RWPE2 (cell line): ENCODE measurements around the gene TBX6.

Source experiments
- ATAC-seq: fragments of 200-7000 bp; cut with Tn5 transposase; 3 replicates; pipeline ENCODE4 v1.9.1; 2021; ENCODE audit warnings: low read depth
- DNase-seq: peaks from one replicate; pipeline ENCODE4 v3.0.0-alpha.2; 2020; ENCODE audit warnings: low spot score
- H3K27ac ChIP-seq: fragments of 450-650 bp; 2 replicates; pipeline ENCODE4 v1.5.1; 2017; ENCODE audit warnings: mild to moderate bottlenecking; ENCODE audit not compliant: poor library complexity, severe bottlenecking
- H3K27me3 ChIP-seq: fragments of 250-450 bp; sonication (Bioruptor Pico); 2 replicates; pipeline ENCODE4 v1.5.1; 2021; ENCODE audit warnings: mild to moderate bottlenecking, moderate library complexity; ENCODE audit not compliant: insufficient read depth, poor library complexity, severe bottlenecking
- H3K36me3 ChIP-seq: fragments of 250-450 bp; sonication (Bioruptor Pico); 2 replicates; pipeline ENCODE4 v1.5.1; 2020; ENCODE audit warnings: low read depth, mild to moderate bottlenecking, moderate library complexity
- H3K4me1 ChIP-seq: fragments of 250-450 bp; sonication (Bioruptor Pico); 2 replicates; pipeline ENCODE4 v1.5.1; 2021; ENCODE audit warnings: mild to moderate bottlenecking, moderate library complexity; ENCODE audit not compliant: insufficient read depth, poor library complexity, severe bottlenecking
- H3K4me3 ChIP-seq: fragments of 250-450 bp; sonication (Bioruptor Pico); 2 replicates; pipeline ENCODE4 v1.5.1; 2021; ENCODE audit warnings: mild to moderate bottlenecking, moderate library complexity; ENCODE audit not compliant: severe bottlenecking
- H3K9me3 ChIP-seq: fragments of 250-450 bp; sonication (Bioruptor Pico); 2 replicates; pipeline ENCODE4 v1.5.1; 2021; ENCODE audit warnings: mild to moderate bottlenecking, moderate library complexity; ENCODE audit not compliant: severe bottlenecking
- CTCF ChIP-seq: fragments of 450-650 bp; IDR thresholded peaks from one replicate; pipeline ENCODE4 v1.5.1; 2017; ENCODE audit warnings: mild to moderate bottlenecking, moderate library complexity; ENCODE audit not compliant: poor library complexity, severe bottlenecking

TBX6 gene

GRCh38 chr16:30090610-30091331 lies 953 bp downstream of the TBX6 start:
- no peak for TF ChIP-seq CTCF
- ATAC-seq (no peak), DNase-seq (peak; percentile 62)
- H3K4me3 ChIP-seq, result no peak overlapping the region
- no peaks in the 10 kb centered on the region for H3K9me3 ChIP-seq
- peaks cover 13% of the 10 kb centered on the region for H3K4me1 ChIP-seq
- no peaks in the 10 kb centered on the region for H3K27me3 ChIP-seq
- peak overlapping the region; percentile 87 for H3K27ac ChIP-seq
- peaks cover 4% of the 10 kb centered on the region; the same call in 1 of the 2 replicates for H3K36me3 ChIP-seq

- peak overlapping the region; percentile 87 for H3K27ac ChIP-seq
- no peak for ATAC-seq
- H3K36me3 ChIP-seq, result peaks cover 20% of the 10 kb centered on the region
Measured at GRCh38 chr16:30088832-30089624, 2.7 kb downstream of the TBX6 start.

GRCh38 chr16:30088237-30088831 lies 3.4 kb downstream of the TBX6 start:
- H3K27ac ChIP-seq, result peak overlapping the region; percentile 87
- peaks cover 27% of the 10 kb centered on the region for H3K36me3 ChIP-seq
- peaks cover 13% of the 10 kb centered on the region for H3K4me1 ChIP-seq
- no peak for TF ChIP-seq CTCF
- no peak for DNase-seq
- ATAC-seq, result no peak
- no peaks in the 10 kb centered on the region for H3K9me3 ChIP-seq
- H3K27me3 ChIP-seq, result no peaks in the 10 kb centered on the region
- H3K4me3 ChIP-seq, result no peak overlapping the region

More at GRCh38 chr16:30088832-30089624, 2.7 kb downstream of the TBX6 start:
- peaks cover 13% of the 10 kb centered on the region for H3K4me1 ChIP-seq
- no peak overlapping the region for H3K4me3 ChIP-seq
- DNase-seq, result no peak
- no peaks in the 10 kb centered on the region for H3K27me3 ChIP-seq
- no peak for TF ChIP-seq CTCF
- H3K9me3 ChIP-seq, result no peaks in the 10 kb centered on the region

GRCh38 chr16:30087181-30087898 lies 4.4 kb downstream of the TBX6 start:
- peak overlapping the region; percentile 87 for H3K27ac ChIP-seq
- no peaks in the 10 kb centered on the region for H3K27me3 ChIP-seq
- DNase-seq (no peak), ATAC-seq (no peak)
- no peak for TF ChIP-seq CTCF
- no peaks in the 10 kb centered on the region for H3K9me3 ChIP-seq
- peaks cover 37% of the 10 kb centered on the region for H3K36me3 ChIP-seq
- peaks cover 13% of the 10 kb centered on the region for H3K4me1 ChIP-seq
- H3K4me3 ChIP-seq, result no peak overlapping the region
